ENCODE data around the gene KCNQ1. TPM values are rescaled to one million over a fixed set of nuclear protein-coding genes. Genes with fewer than 3 reads are reported as not detected.
A peak's percentile ranks its signal among the peaks of the same experiment; 100 is the strongest.

Gene KCNQ1
- total RNA-seq, 1 donor from 2014 or later, result 0.86 TPM

- no peak overlapping the region for H3K4me3 Mint-ChIP-seq
- no peak for TF ChIP-seq CTCF (conservative IDR thresholded peaks at IDR 0.05)
- no peaks in the 10 kb centered on the region for H3K27me3 Mint-ChIP-seq (ENCODE audit: low read depth)
- no peak overlapping the region for H3K27ac Mint-ChIP-seq (ENCODE audit: unreplicated experiment)
- no peaks in the 10 kb centered on the region for H3K36me3 Mint-ChIP-seq (ENCODE audit: low read depth)
- DNase-seq (ENCODE audit: low read depth, low spot score), result no peak
- peaks cover 4% of the 10 kb centered on the region for H3K4me1 Mint-ChIP-seq
- H3K9me3 Mint-ChIP-seq, result no peaks in the 10 kb centered on the region
Measured at GRCh38 chr11:2579315-2580060, 134.7 kb downstream of the KCNQ1 start.

GRCh38 chr11:2580061-2580421 lies 135.2 kb downstream of the KCNQ1 start:
- Mint-ChIP-seq H3K27me3 (ENCODE audit: low read depth) (no peaks in the 10 kb centered on the region), H3K4me3 (no peak overlapping the region), H3K36me3 (ENCODE audit: low read depth) (no peaks in the 10 kb centered on the region), H3K27ac (ENCODE audit: unreplicated experiment) (no peak overlapping the region), H3K4me1 (peaks cover 4% of the 10 kb centered on the region), H3K9me3 (no peaks in the 10 kb centered on the region)
- DNase-seq (ENCODE audit: low read depth, low spot score), result no peak
- TF ChIP-seq CTCF (conservative IDR thresholded peaks at IDR 0.05), result no peak

GRCh38 chr11:2580571-2581001 lies 135.8 kb downstream of the KCNQ1 start:
- Mint-ChIP-seq H3K9me3 (no peaks in the 10 kb centered on the region), H3K27me3 (ENCODE audit: low read depth) (no peaks in the 10 kb centered on the region), H3K27ac (ENCODE audit: unreplicated experiment) (peak overlapping the region; percentile 88), H3K36me3 (ENCODE audit: low read depth) (no peaks in the 10 kb centered on the region), H3K4me3 (no peak overlapping the region), H3K4me1 (peaks cover 4% of the 10 kb centered on the region)
- TF ChIP-seq CTCF (conservative IDR thresholded peaks at IDR 0.05), result no peak
- DNase-seq (ENCODE audit: low read depth, low spot score), result no peak

- Mint-ChIP-seq H3K4me1 (peaks cover 4% of the 10 kb centered on the region), H3K36me3 (ENCODE audit: low read depth) (no peaks in the 10 kb centered on the region), H3K9me3 (no peaks in the 10 kb centered on the region), H3K27me3 (ENCODE audit: low read depth) (no peaks in the 10 kb centered on the region), H3K4me3 (no peak overlapping the region), H3K27ac (ENCODE audit: unreplicated experiment) (no peak overlapping the region)
- DNase-seq (ENCODE audit: low read depth, low spot score), result no peak
- TF ChIP-seq CTCF (conservative IDR thresholded peaks at IDR 0.05), result no peak
Measured at GRCh38 chr11:2581151-2581930, 136.5 kb downstream of the KCNQ1 start.

- Mint-ChIP-seq H3K4me3 (no peak overlapping the region), H3K27me3 (ENCODE audit: low read depth) (no peaks in the 10 kb centered on the region), H3K27ac (ENCODE audit: unreplicated experiment) (no peak overlapping the region), H3K4me1 (peaks cover 4% of the 10 kb centered on the region), H3K9me3 (no peaks in the 10 kb centered on the region), H3K36me3 (ENCODE audit: low read depth) (no peaks in the 10 kb centered on the region)
- no peak for TF ChIP-seq CTCF (conservative IDR thresholded peaks at IDR 0.05)
- DNase-seq (ENCODE audit: low read depth, low spot score), result no peak
Measured at GRCh38 chr11:2581931-2582350, 137.1 kb downstream of the KCNQ1 start.
